Measurements from ENCODE around the gene GUCA1A. TPM values are rescaled to one million over a fixed set of nuclear protein-coding genes. Genes with fewer than 3 reads are reported as not detected.
A peak's percentile ranks its signal among the peaks of the same experiment; 100 is the strongest.

The GUCA1A gene
- total RNA-seq, 4 donors from 2014 or later, result not detected

DNA sequence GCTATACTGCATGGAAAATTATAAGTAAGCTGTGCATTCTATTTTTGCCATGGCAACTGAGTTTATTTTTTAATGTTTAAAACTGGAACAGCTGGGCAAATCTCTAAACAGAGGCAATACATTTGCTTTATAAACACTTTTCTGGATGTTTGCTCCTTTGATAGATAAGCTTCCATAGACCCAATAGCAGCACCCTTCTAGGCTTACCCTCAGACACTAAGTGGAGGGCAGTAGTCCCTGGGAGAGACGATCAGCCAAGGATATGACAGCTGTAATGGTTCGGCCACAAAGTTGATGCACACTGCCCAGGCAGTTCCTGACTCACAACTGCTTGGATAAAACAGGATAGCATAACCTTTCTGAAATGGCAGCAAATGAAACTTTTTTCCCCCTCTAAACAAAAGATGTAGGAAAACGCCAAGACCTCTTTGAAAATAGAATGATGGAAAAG, 53.0 kb downstream of the GUCA1A start:
- in situ Hi-C loops (cut with MboI; ENCODE audit: low pct_ligation_motif_present in 1 of 4, low pct_unique_long_range_greater_than_20kb in 1 of 4, low sequenced_read_pairs in 3 of 4), result no loop called here
- Histone ChIP-seq H3K4me1 (peaks cover 0 to 38% (median 23%) of the 10 kb centered on the region in 4 donors), H3K9me3 (no peaks in the 10 kb centered on the region), H3K27ac (peak overlapping the region; percentile 74 to 80 (median 78)), H3K36me3 (no peaks in the 10 kb centered on the region), H3K27me3 (no peaks in the 10 kb centered on the region), H3K4me3 (no peak overlapping the region)
- TF ChIP-seq POLR2AphosphoS5 (IDR thresholded peaks at IDR 0.05) (no peak), EP300 (IDR thresholded peaks at IDR 0.05; ENCODE audit: low read depth) (no peak), POLR2A (IDR thresholded peaks at IDR 0.05) (no peak)
- TF ChIP-seq, protein P1, sequence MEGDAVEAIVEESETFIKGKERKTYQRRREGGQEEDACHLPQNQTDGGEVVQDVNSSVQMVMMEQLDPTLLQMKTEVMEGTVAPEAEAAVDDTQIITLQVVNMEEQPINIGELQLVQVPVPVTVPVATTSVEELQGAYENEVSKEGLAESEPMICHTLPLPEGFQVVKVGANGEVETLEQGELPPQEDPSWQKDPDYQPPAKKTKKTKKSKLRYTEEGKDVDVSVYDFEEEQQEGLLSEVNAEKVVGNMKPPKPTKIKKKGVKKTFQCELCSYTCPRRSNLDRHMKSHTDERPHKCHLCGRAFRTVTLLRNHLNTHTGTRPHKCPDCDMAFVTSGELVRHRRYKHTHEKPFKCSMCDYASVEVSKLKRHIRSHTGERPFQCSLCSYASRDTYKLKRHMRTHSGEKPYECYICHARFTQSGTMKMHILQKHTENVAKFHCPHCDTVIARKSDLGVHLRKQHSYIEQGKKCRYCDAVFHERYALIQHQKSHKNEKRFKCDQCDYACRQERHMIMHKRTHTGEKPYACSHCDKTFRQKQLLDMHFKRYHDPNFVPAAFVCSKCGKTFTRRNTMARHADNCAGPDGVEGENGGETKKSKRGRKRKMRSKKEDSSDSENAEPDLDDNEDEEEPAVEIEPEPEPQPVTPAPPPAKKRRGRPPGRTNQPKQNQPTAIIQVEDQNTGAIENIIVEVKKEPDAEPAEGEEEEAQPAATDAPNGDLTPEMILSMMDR (IDR thresholded peaks at IDR 0.05), result no peak
- no peak for DNase-seq
- WGBS, 2 donors (ENCODE audit: low coverage in 1 of 2), result 27 to 43% methylated on average over 3 of the region's 3 CpGs
- intact Hi-C loops (cut with DNase I; ENCODE audit: low total_unique reads), result no loop called here

DNA sequence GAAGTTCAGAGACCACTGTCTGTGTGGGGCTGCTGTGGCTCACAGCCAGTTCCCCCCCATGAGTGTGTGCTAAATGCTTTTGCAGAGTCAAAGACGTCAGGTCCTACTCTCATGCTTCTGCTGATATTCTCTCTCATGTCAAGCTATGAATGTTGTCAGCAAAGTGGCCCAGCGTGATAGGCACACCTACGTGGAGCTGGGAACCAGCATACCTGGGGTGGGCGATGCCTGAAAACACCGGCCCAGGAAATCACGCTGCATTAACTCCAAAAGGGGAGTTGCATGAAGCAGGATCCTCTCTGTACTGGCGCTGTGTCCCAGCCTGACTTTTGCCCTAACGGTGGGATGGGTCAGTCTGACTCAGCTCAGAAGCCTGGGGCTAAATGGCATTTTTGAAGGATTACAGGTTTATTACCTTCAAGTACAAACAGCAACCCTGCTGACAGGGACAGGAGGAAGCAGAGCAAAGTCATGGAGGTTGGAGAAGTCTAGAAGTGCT, 53.5 kb downstream of the GUCA1A start:
- Histone ChIP-seq H3K27ac (peak overlapping the region; percentile 74 to 80 (median 78)), H3K27me3 (no peaks in the 10 kb centered on the region), H3K4me3 (peak overlapping the region in 1 of 4 donors; percentile 17), H3K36me3 (no peaks in the 10 kb centered on the region), H3K9me3 (no peaks in the 10 kb centered on the region), H3K4me1 (peaks cover 0 to 38% (median 23%) of the 10 kb centered on the region in 4 donors)
- intact Hi-C loops (cut with DNase I; ENCODE audit: low total_unique reads), result no loop called here
- TF ChIP-seq EP300 (IDR thresholded peaks at IDR 0.05; ENCODE audit: low read depth) (no peak), POLR2AphosphoS5 (IDR thresholded peaks at IDR 0.05) (peak in 2 of 3 donors; percentile 54 to 75), POLR2A (IDR thresholded peaks at IDR 0.05) (peak; percentile 45)
- in situ Hi-C loops (cut with MboI; ENCODE audit: low pct_ligation_motif_present in 1 of 4, low pct_unique_long_range_greater_than_20kb in 1 of 4, low sequenced_read_pairs in 3 of 4), result no loop called here
- 42% methylated on average over 8 of the region's 8 CpGs; no CpG with 5 or more reads in 1 of the 2 donors for WGBS, 2 donors (ENCODE audit: low coverage in 1 of 2)
- DNase-seq, result peak; percentile 71

DNA sequence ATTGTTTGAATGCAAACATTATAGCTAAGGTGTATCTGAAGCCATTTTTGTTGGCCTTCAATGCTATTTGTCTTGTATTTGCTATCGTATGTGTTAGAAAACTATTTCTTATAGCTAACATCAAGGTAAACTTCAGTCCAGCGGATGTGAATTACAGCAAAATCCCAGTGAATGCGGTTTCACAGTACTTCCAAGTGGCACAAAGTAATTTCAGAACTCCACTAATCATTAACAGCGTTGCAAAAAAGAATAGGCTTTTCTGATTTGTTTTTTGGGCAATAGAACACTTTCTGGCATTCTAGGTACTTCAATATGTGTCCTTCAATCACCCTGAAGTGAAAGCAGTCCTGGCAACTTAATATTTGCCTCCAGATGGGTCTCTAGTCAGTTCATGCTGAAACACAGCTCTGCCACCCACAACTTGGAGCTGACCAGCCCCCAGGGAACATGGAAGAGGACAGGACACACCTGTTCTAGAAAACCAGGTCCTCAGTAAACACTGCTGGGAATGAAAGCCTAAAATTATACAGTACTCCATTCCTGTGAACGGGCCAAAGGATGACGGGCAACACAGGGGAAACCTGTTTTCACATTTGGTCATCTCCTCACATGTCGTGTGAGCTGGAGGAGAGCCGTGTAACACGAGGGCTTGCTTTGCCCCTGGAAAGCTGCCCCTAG, 54.1 kb downstream of the GUCA1A start:
- in situ Hi-C loops (cut with MboI; ENCODE audit: low pct_ligation_motif_present in 1 of 4, low pct_unique_long_range_greater_than_20kb in 1 of 4, low sequenced_read_pairs in 3 of 4) (no loop called here), intact Hi-C loops (cut with DNase I; ENCODE audit: low total_unique reads) (no loop called here)
- Histone ChIP-seq H3K36me3 (no peaks in the 10 kb centered on the region), H3K27me3 (no peaks in the 10 kb centered on the region), H3K4me1 (peaks cover 0 to 38% (median 23%) of the 10 kb centered on the region in 4 donors), H3K9me3 (no peaks in the 10 kb centered on the region), H3K4me3 (peak overlapping the region in 1 of 4 donors; percentile 17), H3K27ac (peak overlapping the region; percentile 74 to 80 (median 78))
- DNase-seq, result no peak
- 53 to 89% methylated on average over 3 to 9 of the region's 9 CpGs for WGBS, 2 donors (ENCODE audit: low coverage in 1 of 2)
- no peak for TF ChIP-seq POLR2A (IDR thresholded peaks at IDR 0.05)
- TF ChIP-seq, protein P1 (IDR thresholded peaks at IDR 0.05), result no peak
- no peak for TF ChIP-seq EP300 (IDR thresholded peaks at IDR 0.05; ENCODE audit: low read depth)
- no peak for TF ChIP-seq POLR2AphosphoS5 (IDR thresholded peaks at IDR 0.05)

DNA sequence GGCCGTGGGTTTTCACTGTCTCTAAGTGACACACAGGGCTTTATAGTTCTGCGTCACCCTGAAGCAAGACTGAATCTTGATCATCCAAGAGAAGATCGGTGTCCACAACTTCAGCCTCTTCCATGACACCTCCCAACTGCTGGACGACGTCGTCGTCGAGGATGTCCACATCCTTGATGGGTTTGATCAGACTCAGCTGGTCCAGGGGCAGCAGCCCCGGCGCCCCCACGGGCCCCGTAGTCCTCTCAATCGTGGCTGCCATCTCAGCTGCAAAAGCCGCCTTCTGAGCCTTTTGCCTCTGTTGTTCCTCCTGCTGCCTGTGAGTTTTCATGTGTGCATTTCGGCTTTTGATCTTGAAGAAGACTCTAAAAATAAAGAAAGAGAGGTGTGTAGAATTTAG, 55.1 kb downstream of the GUCA1A start:
- DNase-seq, result no peak
- TF ChIP-seq POLR2AphosphoS5 (IDR thresholded peaks at IDR 0.05) (no peak), POLR2A (IDR thresholded peaks at IDR 0.05) (no peak), EP300 (IDR thresholded peaks at IDR 0.05; ENCODE audit: low read depth) (no peak)
- TF ChIP-seq, protein P1 (IDR thresholded peaks at IDR 0.05), result no peak
- H3K36me3 ChIP-seq, result no peaks in the 10 kb centered on the region

More for the DNA sequence above, 55.1 kb downstream of the GUCA1A start:
- no peak overlapping the region for H3K27ac ChIP-seq
- H3K4me3 ChIP-seq, result no peak overlapping the region
- H3K27me3 ChIP-seq, result no peaks in the 10 kb centered on the region
- WGBS, 2 donors (ENCODE audit: low coverage in 1 of 2), result 93 to 95% methylated on average over 8 to 15 of the region's 15 CpGs
- in situ Hi-C loops (cut with MboI; ENCODE audit: low pct_ligation_motif_present in 1 of 4, low pct_unique_long_range_greater_than_20kb in 1 of 4, low sequenced_read_pairs in 3 of 4) (no loop called here), intact Hi-C loops (cut with DNase I; ENCODE audit: low total_unique reads) (no loop called here)
- peaks cover 0 to 38% (median 23%) of the 10 kb centered on the region in 4 donors for H3K4me1 ChIP-seq
- no peaks in the 10 kb centered on the region for H3K9me3 ChIP-seq

Other genes starting within 250 kb of the GUCA1A start
- gene CCND3, start 231.6 kb upstream of the GUCA1A start, total RNA-seq, result 100 to 1,000 TPM in 1 of 4 donors, 10 to 100 TPM in 3; 55.3 to 178 (median 75.6) TPM
- 10 to 100 TPM; 15.3 to 36.2 (median 21.8) TPM for gene TAF8, start 122.8 kb upstream of the GUCA1A start, total RNA-seq
- gene C6orf132, start 30.7 kb upstream of the GUCA1A start, total RNA-seq, result 10 to 100 TPM; 26.1 to 96.9 (median 43.2) TPM
- gene GUCA1B, start 21.6 kb downstream of the GUCA1A start, total RNA-seq, result 1 to 10 TPM in 2 of 4 donors, under 1 TPM in 1, not detected in 1; 0.55 to 9.7 (median 1.1) TPM
- gene MRPS10, start 44.5 kb downstream of the GUCA1A start, total RNA-seq, result 10 to 100 TPM; 23.6 to 75.4 (median 24.6) TPM

Data from transverse colon (tissue), 4 donors.